ENCODE measurements around the gene HSF4.
A peak's percentile ranks its signal among the peaks of the same experiment; 100 is the strongest.

HSF4 gene

DNA sequence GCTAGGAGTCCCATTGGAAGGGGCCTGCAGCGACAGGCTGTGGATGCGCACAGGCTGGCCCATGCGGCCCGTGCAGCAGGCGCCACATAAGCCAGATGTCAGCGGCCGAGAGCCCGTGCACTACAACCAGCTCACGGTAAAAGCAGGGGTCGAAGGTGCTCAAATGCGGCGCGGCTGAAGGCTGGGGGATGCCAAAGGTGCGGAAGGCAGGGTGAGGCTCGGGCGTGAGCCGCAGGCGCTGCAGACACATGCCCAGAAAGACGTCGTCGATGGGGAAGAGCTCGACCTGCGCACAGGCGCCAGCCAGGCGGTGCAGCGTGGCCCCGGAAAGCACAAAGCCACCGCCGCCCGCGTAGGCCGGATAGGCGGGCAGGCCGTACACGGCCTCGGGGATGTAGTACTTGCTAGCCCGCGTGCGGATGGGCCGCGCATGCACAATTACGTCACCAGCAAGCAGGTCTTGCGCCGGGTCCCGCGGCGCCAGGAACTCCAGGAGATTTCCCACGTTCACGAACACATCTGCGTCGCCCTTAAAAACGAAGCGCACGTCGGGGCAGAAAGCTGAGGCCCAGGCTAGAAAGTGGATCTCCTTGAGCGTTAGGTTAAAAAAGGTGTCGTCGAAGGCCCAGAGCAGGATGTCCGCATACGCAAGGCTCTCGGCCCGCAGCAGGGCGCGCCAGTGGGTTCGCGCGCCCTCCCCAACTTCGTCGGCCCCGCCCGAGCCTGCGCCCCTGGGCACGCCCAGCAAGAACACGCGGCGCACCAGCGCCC, 15.1 kb upstream of the HSF4 start:
- DNase-seq (ENCODE audit: low read depth in 2 of 2, low spot score in 1 of 2): no peak

DNA sequence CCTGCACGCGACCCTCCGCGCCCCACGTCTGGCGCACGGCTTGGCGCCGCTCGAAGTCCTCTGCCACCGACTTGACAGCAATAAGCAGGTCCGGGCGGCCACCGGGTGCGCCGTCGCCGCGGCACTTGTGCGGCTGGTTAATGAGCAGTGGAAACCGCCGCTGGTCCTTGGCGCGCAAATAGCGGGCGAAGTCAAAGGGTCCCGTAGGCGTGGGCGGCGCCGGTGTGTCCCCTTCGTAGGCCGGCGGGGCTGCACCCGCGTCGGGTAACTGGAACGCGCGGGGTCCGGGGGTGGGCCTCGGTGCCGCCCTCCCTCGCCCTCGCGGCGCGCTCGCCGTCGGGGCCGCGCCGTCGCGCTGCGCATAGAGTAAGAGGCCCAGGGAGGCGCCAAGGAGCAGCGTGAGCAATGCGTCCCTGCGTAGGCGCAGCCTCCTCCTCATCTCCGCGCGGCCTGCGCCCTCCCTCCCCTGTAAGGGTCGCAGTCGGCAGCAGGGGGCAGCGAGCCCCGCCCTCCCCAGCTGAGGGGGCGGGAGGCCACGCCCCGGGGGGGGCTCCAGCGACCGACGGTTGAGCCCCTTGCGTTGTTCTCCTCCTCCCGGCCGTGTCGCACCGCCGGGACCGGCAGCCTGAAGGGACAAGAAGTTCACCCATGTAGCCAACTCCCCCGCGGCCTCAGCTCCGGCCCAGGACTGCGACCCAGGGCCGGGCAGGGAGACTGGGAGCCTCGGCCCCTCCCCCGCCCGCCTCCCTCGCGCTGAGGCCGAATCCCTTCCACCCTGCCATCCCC, 14.3 kb upstream of the HSF4 start:
- no peak for DNase-seq (ENCODE audit: low read depth in 2 of 2, low spot score in 1 of 2)

DNA sequence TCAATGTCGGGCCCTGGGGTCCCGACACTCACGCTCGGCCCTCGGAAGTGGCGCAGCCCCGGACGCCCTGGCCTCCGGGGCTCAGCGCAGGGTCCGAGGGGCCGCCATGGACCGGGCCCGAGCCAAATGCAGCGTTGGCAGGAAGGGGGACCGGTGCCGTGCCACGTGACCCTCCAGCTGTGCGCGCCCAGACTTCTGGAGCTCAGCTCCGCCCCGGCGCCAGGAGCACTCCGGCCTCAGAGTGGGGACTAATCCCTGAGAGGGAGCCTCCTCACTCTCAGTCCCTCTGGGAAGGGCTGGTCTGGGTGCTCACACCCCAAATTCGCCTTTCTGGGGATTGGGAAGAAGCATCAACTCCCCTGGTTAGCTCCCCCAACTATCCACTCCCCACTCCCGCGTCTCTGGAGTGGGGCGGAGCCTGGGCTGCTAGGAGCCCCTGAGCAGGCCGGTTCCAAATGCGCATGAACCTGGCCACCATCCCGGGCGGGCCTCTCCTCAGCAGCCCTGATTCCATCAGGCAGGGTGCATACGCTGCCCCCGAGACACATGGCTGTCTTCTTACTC, 13.6 kb upstream of the HSF4 start, which contains the start of gene B3GNT9:
Gene B3GNT9 (minus strand): TSS at position 166 of the 564 bp plus-strand sequence. CDS start 513 bp downstream, outside the sequence.
- no peak for DNase-seq (ENCODE audit: low read depth in 2 of 2, low spot score in 1 of 2)

DNA sequence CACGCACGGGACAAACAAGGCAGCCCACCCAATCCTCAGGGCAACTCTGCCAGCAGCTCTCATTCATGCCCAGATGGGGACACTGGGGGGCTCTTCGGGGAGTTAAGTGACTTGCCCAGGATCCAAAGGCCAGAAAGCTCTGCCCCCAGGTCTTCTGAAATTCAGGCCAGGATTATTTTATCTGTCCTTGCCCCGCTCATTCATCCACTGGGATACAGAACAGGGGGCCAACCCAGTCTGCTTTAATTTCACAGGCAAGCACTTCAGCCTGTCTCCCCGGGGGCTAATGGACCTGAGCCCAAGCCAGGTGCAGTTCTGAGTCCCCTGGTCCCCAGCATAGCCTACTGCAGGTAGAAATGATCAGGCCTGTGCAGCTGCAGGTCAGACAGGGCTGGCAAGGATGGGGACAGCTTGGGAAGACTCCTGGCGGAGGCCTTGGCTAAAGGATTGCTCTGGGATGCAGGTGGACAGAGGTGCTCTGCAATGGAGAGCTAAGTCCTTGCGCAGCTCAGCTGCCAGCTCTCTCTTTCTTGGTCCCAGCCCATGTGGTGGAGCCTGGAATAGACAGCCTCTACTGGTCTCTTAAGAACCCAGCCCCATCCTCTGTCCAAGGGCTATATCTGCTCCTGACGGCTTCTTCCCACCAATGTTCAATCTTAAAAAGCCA, 13.0 kb upstream of the HSF4 start:
- no peak for DNase-seq (ENCODE audit: low read depth in 2 of 2, low spot score in 1 of 2)

DNA sequence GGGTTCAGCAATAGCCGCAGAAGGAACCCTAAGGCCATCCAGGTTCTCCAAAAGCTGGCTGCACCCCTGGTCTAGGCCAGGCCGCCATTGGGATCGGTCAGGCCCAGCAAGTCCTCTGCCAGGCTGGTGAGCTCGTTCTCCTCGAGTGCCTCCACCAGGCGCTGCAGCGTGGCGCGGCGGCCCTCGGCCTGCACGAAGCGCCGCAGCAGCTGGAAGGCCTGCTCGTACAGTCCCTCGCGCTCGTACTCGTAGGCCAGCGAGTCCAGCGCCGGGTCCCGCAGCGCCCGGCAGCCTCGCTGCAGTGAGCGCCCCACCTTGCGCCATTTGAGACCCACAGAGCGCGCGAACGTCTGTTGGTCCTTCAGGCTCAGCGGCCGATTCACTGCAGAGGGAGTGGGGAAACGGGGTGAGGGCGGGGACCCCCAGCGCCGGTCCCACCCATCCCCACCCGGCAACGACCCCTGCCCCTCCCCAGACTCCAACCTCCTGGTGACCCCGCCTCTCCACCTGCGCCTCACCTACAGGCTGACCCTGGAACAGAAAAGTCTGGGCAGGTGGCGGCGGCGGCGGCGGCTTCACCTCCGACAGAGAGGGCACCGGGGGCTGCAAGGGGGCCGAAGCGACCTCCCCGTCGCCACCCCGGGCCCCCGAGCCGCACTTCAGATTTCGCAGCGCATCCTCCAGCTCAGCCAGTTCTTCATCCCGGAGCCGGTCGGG, 9.8 kb upstream of the HSF4 start:
- DNase-seq (ENCODE audit: low read depth in 2 of 2, low spot score in 1 of 2): no peak

DNA sequence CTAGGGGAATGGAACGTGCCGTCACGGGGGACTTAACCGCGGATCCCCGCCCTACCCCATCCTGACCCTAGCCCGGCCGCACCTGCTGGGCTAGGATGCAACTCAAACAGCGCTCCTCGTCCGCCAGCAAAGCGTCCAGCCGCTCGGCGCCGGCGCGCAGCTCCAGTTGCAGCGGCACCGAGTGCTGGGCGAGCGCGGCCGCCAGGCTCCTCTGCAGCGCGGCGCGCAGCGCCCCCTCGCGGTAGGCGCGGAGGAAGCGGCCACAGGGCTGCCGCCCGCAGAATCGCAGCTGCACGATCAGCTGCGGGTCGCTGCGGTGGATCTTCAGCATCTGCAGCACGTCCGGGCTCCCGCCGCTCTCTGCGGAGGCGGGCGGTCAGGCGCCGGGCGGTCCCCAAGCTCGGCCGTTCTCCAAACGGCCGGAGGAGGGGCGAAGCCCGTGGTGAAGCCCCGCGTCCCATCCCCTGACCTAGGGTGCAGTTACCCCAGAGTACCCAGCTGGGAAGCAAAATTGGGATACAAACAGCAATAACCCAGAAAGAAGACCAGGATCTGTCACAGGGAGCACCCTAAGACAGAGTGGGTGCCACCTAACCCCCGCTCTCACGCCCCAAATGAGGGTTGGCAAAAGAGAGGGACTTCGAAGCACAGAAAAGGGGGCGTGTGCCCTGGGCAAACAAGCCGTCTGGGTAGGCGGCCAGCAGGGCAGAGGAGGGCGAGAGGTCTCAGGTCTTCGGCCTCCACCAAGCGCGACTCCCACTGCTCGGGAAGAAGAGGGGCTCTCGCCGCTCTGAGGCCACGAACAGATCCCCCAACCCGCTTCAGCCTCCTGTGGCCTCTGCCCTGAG, 9.0 kb upstream of the HSF4 start:
- peak in 1 of 2 donors; percentile 62 for DNase-seq (ENCODE audit: low read depth in 2 of 2, low spot score in 1 of 2)

DNA sequence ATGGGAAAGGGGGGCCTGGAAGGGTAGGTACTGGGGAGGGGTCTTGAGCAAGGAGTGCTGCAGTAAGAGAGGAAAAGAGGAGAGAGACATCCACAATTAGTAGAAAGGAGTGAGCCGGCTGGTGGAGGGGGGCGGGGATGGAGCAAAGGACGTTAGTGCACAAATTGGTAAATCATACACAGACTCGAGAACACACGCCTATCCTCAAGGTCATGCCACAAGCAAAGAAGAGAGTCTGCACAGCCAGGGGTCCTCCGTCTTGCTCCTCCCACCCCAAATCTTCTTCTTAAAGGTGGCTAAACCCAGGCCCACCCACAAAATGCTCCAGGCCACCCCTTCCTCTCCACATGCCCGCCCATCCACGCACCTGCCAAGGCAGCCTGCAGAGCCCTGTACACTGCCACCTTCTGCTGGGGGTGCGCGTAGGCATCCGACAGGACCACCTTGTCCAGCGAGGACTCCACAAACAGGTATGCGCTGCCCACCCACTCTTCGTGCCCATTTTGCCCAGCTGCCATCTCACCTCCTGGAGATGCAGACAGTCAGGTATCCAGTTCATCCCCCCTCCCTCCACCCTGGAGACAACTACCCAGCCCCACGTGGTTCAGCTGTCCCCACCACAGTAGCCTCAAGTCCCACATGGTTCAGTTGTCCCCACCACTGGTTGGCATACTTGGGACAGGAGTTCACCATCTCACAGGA, 8.3 kb upstream of the HSF4 start:
- DNase-seq (ENCODE audit: low read depth in 2 of 2, low spot score in 1 of 2): no peak

DNA sequence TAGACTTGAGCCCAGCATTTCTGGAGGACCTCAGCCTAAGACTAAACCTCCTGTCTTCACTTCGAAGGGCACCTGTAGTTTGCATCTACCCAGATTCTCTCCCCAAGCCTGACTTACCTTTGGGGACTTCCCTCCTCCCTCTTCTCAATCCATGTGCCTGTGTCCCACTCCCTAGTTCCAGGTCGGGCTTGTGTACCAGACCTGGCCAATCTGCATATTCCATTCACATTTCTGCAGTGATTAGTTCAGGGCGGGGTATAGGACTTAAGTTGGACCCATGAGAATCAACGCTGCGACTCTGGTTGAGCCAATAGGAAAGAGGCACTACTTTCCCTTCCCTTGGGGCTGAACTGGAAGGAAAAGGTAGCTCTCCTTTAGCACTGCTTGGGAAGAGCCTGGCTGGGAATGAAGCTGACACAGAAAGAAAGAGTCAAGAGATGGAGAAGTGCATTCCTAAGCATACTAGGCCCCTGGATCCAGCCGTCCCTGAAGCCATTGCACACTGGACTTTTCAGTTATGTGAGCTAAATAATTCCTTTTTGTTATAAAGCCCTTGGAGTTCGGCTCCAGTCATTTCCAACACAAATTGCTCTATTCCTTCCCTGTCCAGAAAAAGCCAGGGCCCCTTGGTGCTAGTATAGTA, 7.3 kb upstream of the HSF4 start:
- no peak for DNase-seq (ENCODE audit: low read depth in 2 of 2, low spot score in 1 of 2)

DNA sequence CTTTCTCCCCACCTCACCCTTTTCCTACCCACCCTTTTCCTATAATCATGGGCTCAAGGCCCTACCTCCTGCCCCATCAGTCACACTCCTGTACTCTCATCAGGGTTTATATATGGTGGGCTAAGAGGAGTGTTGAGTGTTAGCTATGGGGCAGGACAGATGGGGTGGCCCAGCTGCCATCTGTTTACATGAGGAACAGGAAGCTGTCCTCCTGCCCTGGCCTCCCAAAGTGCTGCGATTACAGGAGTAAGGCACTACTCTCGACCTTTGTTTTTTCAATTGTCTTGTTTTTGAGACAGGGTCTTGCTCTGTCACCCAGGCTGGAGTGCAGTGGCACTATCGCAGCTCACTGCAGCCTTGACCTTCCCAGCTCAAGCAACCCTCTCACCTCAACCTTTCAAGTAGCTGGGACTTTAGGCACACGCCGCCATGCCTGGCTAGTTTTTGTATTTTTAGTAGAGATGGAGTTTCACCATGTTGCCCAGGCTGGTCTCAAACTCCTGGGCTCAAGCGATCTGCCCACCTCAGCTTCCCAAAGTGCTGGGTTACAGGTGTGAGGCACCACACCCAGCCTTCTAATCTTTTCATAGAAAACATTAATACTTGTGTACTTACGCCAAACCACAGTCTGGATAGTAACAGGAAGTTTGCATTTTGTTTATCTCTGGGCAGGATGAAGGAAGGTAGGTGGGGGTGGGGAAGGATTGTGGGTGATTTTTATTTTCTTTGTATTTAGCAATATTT, 6.5 kb upstream of the HSF4 start:
- no peak for DNase-seq (ENCODE audit: low read depth in 2 of 2, low spot score in 1 of 2)

DNA sequence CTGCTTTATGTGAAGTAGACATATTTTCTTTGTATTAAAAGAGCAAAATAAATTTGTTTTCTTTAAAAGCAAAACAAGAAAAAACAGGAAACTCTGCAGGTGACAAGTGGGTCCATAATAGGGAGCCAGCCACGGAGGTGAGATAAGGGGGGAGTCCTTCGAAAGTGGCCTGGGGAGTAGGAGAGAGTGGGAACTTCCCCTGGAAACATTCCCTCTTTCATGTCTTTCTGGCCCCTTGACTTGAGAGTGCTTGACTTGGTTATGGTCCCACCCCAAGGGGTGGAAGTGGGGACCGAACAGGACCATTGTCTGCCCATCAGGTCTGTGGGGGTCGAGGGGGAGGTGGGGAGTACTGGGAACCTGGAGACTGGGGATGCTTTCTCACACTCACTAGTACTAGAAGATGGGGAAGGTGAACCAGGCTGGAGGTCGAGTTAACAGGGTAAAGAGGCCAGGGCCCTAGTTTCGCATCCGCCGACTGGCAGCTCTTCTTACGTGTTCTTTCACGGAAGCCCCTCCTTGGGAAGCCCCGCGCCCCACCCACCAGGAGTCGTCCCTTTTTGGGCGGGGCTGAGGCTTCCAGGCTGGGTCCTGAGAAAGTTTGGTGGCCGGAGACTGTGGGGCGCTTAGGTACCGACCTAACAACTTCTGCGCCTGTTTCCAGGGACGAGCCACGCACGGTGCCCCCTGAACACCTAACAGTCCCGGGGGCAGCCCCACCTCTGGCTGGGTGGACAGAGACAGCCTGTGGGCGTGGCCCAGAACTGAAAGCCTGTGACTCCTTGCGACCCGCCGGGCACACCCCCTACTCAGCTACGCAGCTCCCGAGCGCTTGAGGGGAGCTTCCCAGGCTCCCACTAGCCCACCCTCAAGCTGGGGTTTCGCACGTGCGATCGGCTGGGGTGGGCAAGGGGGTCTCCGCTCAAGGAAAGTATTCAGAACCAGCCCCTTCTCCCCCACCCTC, 5.6 kb upstream of the HSF4 start:
- DNase-seq (ENCODE audit: low read depth in 2 of 2, low spot score in 1 of 2): peak in 1 of 2 donors; percentile 64

DNA sequence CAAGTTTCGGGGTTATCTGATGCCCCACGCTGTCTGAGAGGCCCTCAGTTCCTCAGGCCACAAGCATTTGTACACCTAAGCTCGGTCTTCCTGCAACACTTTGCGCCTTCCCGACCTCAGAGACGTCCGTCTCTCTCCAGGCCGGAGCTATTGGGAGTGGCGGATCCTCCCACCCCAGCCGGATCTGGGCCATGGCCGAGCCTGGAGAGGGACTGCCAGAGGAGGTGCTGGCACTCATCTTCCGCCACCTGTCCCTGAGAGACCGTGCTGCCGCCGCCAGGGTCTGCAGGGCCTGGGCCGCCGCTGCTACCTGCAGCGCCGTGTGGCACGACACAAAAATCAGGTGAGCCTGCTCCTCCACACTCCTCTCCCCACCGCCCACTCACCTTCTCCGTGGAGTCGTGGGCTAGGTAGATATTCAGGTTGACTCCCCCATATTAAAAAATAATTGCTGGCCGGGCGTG, 2.9 kb upstream of the HSF4 start:
- no peak for DNase-seq (ENCODE audit: low read depth in 2 of 2, low spot score in 1 of 2)

DNA sequence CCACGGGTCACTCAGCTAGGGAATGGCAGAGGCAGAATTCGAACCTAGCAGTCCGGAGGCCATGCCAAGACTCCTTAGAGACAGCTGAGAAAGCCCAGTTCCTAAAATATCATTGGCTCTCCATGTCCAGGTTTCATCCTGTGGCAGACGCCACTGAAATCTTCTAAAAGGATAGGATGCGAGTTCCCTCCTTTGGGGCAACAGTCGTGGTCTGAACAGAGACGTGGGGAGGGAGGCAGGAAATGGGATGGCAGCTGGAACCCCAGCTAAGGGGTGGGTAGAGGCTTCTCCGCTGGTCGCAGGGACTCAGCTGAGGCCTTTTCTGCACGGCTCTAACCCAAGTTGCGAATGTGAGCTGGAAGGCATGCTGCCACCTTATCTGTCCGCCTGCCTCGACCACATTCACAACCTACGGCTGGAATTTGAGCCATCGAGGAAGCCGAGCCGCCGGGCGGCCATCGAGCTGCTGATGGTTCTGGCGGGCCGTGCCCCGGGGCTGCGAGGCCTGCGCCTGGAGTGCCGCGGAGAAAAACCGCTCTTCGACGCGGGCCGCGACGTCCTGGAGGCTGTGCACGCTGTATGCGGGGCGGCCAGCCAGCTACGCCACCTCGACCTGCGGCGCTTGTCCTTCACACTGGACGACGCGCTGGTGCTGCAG, 1.9 kb upstream of the HSF4 start:
- no peak for DNase-seq (ENCODE audit: low read depth in 2 of 2, low spot score in 1 of 2)

DNA sequence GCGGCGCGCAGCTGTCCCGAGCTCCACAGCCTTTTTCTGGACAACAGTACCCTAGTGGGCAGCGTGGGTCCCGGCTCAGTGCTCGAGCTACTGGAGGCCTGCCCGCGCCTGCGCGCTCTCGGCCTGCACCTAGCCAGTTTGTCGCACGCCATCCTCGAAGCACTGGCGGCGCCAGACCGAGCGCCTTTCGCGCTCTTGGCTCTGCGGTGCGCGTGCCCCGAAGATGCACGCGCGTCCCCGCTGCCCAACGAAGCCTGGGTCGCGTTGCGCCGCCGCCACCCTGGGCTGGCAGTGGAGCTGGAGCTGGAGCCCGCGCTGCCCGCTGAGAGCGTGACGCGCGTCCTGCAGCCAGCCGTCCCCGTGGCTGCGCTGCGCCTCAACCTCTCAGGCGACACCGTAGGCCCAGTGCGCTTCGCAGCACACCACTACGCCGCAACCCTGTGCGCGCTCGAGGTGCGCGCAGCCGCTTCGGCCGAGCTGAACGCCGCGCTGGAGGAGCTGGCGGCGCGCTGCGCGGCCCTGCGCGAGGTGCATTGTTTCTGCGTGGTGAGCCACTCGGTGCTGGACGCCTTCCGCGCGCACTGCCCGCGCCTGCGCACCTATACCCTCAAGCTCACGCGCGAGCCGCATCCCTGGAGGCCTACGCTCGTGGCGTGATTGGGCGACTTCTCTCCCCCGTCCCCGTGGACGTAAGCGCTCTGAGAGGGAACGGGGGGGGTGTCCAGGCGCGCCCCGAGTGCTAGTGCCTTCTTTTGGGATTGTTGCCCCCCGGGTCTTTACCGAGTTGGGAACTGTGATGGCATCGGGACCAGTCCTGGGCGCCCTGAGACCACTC, 1.2 kb upstream of the HSF4 start:
- DNase-seq (ENCODE audit: low read depth in 2 of 2, low spot score in 1 of 2): no peak

DNA sequence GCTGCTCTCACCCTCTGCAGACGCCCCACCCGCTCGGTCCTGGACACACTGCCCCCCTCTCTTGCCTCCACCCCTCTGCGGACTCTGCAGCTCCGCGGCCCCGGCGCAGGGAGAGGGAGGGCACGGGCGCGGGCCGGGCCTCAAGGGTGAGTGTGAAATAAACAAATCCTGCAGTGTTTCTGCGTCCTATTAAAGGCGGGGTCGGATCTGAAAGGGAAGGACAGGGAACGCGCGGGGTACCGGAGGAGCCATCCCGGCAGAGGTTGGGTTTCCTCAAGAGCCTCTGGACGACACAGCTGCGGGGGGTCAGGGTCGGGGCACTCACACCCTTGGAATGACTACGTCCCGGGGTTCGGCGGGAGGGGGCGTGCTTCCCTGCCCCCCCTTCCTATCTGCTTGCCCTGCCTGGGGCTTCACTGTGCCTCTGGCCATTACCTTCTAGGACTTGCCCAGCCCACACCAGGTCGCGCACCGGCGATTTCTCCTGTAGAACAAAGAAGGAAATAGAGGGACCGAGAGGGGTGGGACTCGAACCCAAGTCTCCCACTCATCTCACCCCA, 466 bp upstream of the HSF4 start:
- DNase-seq (ENCODE audit: low read depth in 2 of 2, low spot score in 1 of 2): no peak
